ENCODE results near the gene FADD. TPM values are rescaled to one million over a fixed set of nuclear protein-coding genes. Genes with fewer than 3 reads are reported as not detected.
"Not testable (repeated sequence)": the region's sequence is repeated elsewhere in the genome, so short reads cannot be mapped to it uniquely, and the experiment has no call there.

The FADD gene
- total RNA-seq, 1 donor from 2014 or later: 24.5 TPM

GRCh38 chr11:70209391-70209912 is 6.4 kb downstream of the FADD start:
- Histone ChIP-seq H3K9ac (ENCODE audit: low read depth in 1 of 3, low read length in 3 of 3) (no peak overlapping the region), H3K4me3 (ENCODE audit: low read length in 3 of 3) (no peak overlapping the region), H3K9me3 (ENCODE audit: control insufficient read depth in 3 of 3, low read length in 3 of 3) (no peaks in the 10 kb centered on the region), H3K4me1 (ENCODE audit: control insufficient read depth in 3 of 3, insufficient read depth in 3 of 3, low read length in 3 of 3) (peaks cover 7 to 18% (median 14%) of the 10 kb centered on the region in 3 donors), H3K27ac (ENCODE audit: low read depth, low read length) (no peak overlapping the region), H3K36me3 (ENCODE audit: control insufficient read depth in 3 of 3, insufficient read depth in 3 of 3, low read length in 3 of 3) (peaks cover 26 to 30% (median 28%) of the 10 kb centered on the region in 3 donors), H3K27me3 (ENCODE audit: control insufficient read depth in 3 of 3, insufficient read depth in 3 of 3, low read length in 3 of 3) (no peaks in the 10 kb centered on the region)

GRCh38 chr11:70210051-70210501 is 7.0 kb downstream of the FADD start:
- Histone ChIP-seq H3K4me1 (ENCODE audit: control insufficient read depth in 3 of 3, insufficient read depth in 3 of 3, low read length in 3 of 3) (peaks cover under 1 to 12% (median 8%) of the 10 kb centered on the region in 3 donors), H3K27me3 (ENCODE audit: control insufficient read depth in 3 of 3, insufficient read depth in 3 of 3, low read length in 3 of 3) (no peaks in the 10 kb centered on the region), H3K9ac (ENCODE audit: low read depth in 1 of 3, low read length in 3 of 3) (no peak overlapping the region), H3K36me3 (ENCODE audit: control insufficient read depth in 3 of 3, insufficient read depth in 3 of 3, low read length in 3 of 3) (peaks cover 23 to 28% (median 24%) of the 10 kb centered on the region in 3 donors), H3K9me3 (ENCODE audit: control insufficient read depth in 3 of 3, low read length in 3 of 3) (no peaks in the 10 kb centered on the region), H3K4me3 (ENCODE audit: low read length in 3 of 3) (no peak overlapping the region), H3K27ac (ENCODE audit: low read depth, low read length) (no peak overlapping the region)

- Histone ChIP-seq H3K9ac (ENCODE audit: low read depth in 1 of 3, low read length in 3 of 3) (no peak overlapping the region), H3K27ac (ENCODE audit: low read depth, low read length) (no peak overlapping the region), H3K9me3 (ENCODE audit: control insufficient read depth in 3 of 3, low read length in 3 of 3) (no peaks in the 10 kb centered on the region), H3K4me1 (ENCODE audit: control insufficient read depth in 3 of 3, insufficient read depth in 3 of 3, low read length in 3 of 3) (peaks cover 0 to 8% (median 6%) of the 10 kb centered on the region in 3 donors), H3K27me3 (ENCODE audit: control insufficient read depth in 3 of 3, insufficient read depth in 3 of 3, low read length in 3 of 3) (no peaks in the 10 kb centered on the region), H3K36me3 (ENCODE audit: control insufficient read depth in 3 of 3, insufficient read depth in 3 of 3, low read length in 3 of 3) (peaks cover 23 to 25% (median 24%) of the 10 kb centered on the region in 3 donors), H3K4me3 (ENCODE audit: low read length in 3 of 3) (no peak overlapping the region)
Measured at GRCh38 chr11:70210530-70210929, 7.4 kb downstream of the FADD start.

- no peak overlapping the region for H3K9ac ChIP-seq (ENCODE audit: low read depth in 1 of 3, low read length in 3 of 3)
- no peaks in the 10 kb centered on the region for H3K9me3 ChIP-seq (ENCODE audit: control insufficient read depth in 3 of 3, low read length in 3 of 3)
- no peak overlapping the region for H3K27ac ChIP-seq (ENCODE audit: low read depth, low read length)
- H3K27me3 ChIP-seq (ENCODE audit: control insufficient read depth in 3 of 3, insufficient read depth in 3 of 3, low read length in 3 of 3): no peaks in the 10 kb centered on the region
- no peak overlapping the region for H3K4me3 ChIP-seq (ENCODE audit: low read length in 3 of 3)
- H3K4me1 ChIP-seq (ENCODE audit: control insufficient read depth in 3 of 3, insufficient read depth in 3 of 3, low read length in 3 of 3): peaks cover 0 to 5% (median 5%) of the 10 kb centered on the region in 3 donors
- peaks cover 10 to 12% (median 10%) of the 10 kb centered on the region in 3 donors for H3K36me3 ChIP-seq (ENCODE audit: control insufficient read depth in 3 of 3, insufficient read depth in 3 of 3, low read length in 3 of 3)
Measured at GRCh38 chr11:70212227-70212811, 9.2 kb downstream of the FADD start.

GRCh38 chr11:70217388-70217787 is 14.3 kb downstream of the FADD start:
- not testable (repeated sequence) for H3K9ac ChIP-seq (ENCODE audit: low read depth in 1 of 3, low read length in 3 of 3); H3K9me3 ChIP-seq (ENCODE audit: control insufficient read depth in 3 of 3, low read length in 3 of 3); H3K36me3 ChIP-seq (ENCODE audit: control insufficient read depth in 3 of 3, insufficient read depth in 3 of 3, low read length in 3 of 3); H3K27me3 ChIP-seq (ENCODE audit: control insufficient read depth in 3 of 3, insufficient read depth in 3 of 3, low read length in 3 of 3); H3K4me3 ChIP-seq (ENCODE audit: low read length in 3 of 3); H3K4me1 ChIP-seq (ENCODE audit: control insufficient read depth in 3 of 3, insufficient read depth in 3 of 3, low read length in 3 of 3); H3K27ac ChIP-seq (ENCODE audit: low read depth, low read length)

- H3K27ac ChIP-seq (ENCODE audit: low read depth, low read length); H3K9ac ChIP-seq (ENCODE audit: low read depth in 1 of 3, low read length in 3 of 3); H3K4me1 ChIP-seq (ENCODE audit: control insufficient read depth in 3 of 3, insufficient read depth in 3 of 3, low read length in 3 of 3); H3K4me3 ChIP-seq (ENCODE audit: low read length in 3 of 3); H3K27me3 ChIP-seq (ENCODE audit: control insufficient read depth in 3 of 3, insufficient read depth in 3 of 3, low read length in 3 of 3); H3K9me3 ChIP-seq (ENCODE audit: control insufficient read depth in 3 of 3, low read length in 3 of 3); H3K36me3 ChIP-seq (ENCODE audit: control insufficient read depth in 3 of 3, insufficient read depth in 3 of 3, low read length in 3 of 3): not testable (repeated sequence)
Measured at GRCh38 chr11:70218076-70218475, 15.0 kb downstream of the FADD start.

GRCh38 chr11:70220136-70220535 is 17.0 kb downstream of the FADD start:
- no peaks in the 10 kb centered on the region for H3K27me3 ChIP-seq (ENCODE audit: control insufficient read depth in 3 of 3, insufficient read depth in 3 of 3, low read length in 3 of 3)
- H3K9ac ChIP-seq (ENCODE audit: low read depth in 1 of 3, low read length in 3 of 3): no peak overlapping the region
- no peaks in the 10 kb centered on the region for H3K4me1 ChIP-seq (ENCODE audit: control insufficient read depth in 3 of 3, insufficient read depth in 3 of 3, low read length in 3 of 3)
- no peaks in the 10 kb centered on the region for H3K36me3 ChIP-seq (ENCODE audit: control insufficient read depth in 3 of 3, insufficient read depth in 3 of 3, low read length in 3 of 3)
- no peak overlapping the region for H3K27ac ChIP-seq (ENCODE audit: low read depth, low read length)
- no peak overlapping the region for H3K4me3 ChIP-seq (ENCODE audit: low read length in 3 of 3)
- no peaks in the 10 kb centered on the region for H3K9me3 ChIP-seq (ENCODE audit: control insufficient read depth in 3 of 3, low read length in 3 of 3)

GRCh38 chr11:70220920-70221319 is 17.8 kb downstream of the FADD start:
- H3K9me3 ChIP-seq (ENCODE audit: control insufficient read depth in 3 of 3, low read length in 3 of 3): no peaks in the 10 kb centered on the region
- no peaks in the 10 kb centered on the region for H3K36me3 ChIP-seq (ENCODE audit: control insufficient read depth in 3 of 3, insufficient read depth in 3 of 3, low read length in 3 of 3)
- H3K4me3 ChIP-seq (ENCODE audit: low read length in 3 of 3): no peak overlapping the region
- no peak overlapping the region for H3K9ac ChIP-seq (ENCODE audit: low read depth in 1 of 3, low read length in 3 of 3)
- peaks cover 0 to 4% (median 2%) of the 10 kb centered on the region in 3 donors for H3K4me1 ChIP-seq (ENCODE audit: control insufficient read depth in 3 of 3, insufficient read depth in 3 of 3, low read length in 3 of 3)
- no peak overlapping the region for H3K27ac ChIP-seq (ENCODE audit: low read depth, low read length)
- H3K27me3 ChIP-seq (ENCODE audit: control insufficient read depth in 3 of 3, insufficient read depth in 3 of 3, low read length in 3 of 3): no peaks in the 10 kb centered on the region

GRCh38 chr11:70225681-70226177 is 22.6 kb downstream of the FADD start:
- Histone ChIP-seq H3K27ac (ENCODE audit: low read depth, low read length) (no peak overlapping the region), H3K4me3 (ENCODE audit: low read length in 3 of 3) (no peak overlapping the region), H3K9ac (ENCODE audit: low read depth in 1 of 3, low read length in 3 of 3) (no peak overlapping the region), H3K27me3 (ENCODE audit: control insufficient read depth in 3 of 3, insufficient read depth in 3 of 3, low read length in 3 of 3) (no peaks in the 10 kb centered on the region), H3K4me1 (ENCODE audit: control insufficient read depth in 3 of 3, insufficient read depth in 3 of 3, low read length in 3 of 3) (peaks cover 6 to 15% (median 8%) of the 10 kb centered on the region in 3 donors), H3K36me3 (ENCODE audit: control insufficient read depth in 3 of 3, insufficient read depth in 3 of 3, low read length in 3 of 3) (no peaks in the 10 kb centered on the region), H3K9me3 (ENCODE audit: control insufficient read depth in 3 of 3, low read length in 3 of 3) (no peaks in the 10 kb centered on the region)

- no peaks in the 10 kb centered on the region for H3K27me3 ChIP-seq (ENCODE audit: control insufficient read depth in 3 of 3, insufficient read depth in 3 of 3, low read length in 3 of 3)
- H3K27ac ChIP-seq (ENCODE audit: low read depth, low read length): no peak overlapping the region
- H3K4me1 ChIP-seq (ENCODE audit: control insufficient read depth in 3 of 3, insufficient read depth in 3 of 3, low read length in 3 of 3): peaks cover 10 to 20% (median 12%) of the 10 kb centered on the region in 3 donors
- no peak overlapping the region for H3K4me3 ChIP-seq (ENCODE audit: low read length in 3 of 3)
- H3K36me3 ChIP-seq (ENCODE audit: control insufficient read depth in 3 of 3, insufficient read depth in 3 of 3, low read length in 3 of 3): no peaks in the 10 kb centered on the region
- H3K9me3 ChIP-seq (ENCODE audit: control insufficient read depth in 3 of 3, low read length in 3 of 3): no peaks in the 10 kb centered on the region
- no peak overlapping the region for H3K9ac ChIP-seq (ENCODE audit: low read depth in 1 of 3, low read length in 3 of 3)
Measured at GRCh38 chr11:70226183-70226582, 23.1 kb downstream of the FADD start.

Measured in skeletal muscle tissue (tissue), 4 donors.